Spleen (tissue), 7 donors: ENCODE measurements around the gene CD79A.

Source experiments
- POLR2AphosphoS5 ChIP-seq, 3 donors: sonication (generic); formaldehyde crosslinking; IDR thresholded peaks; one replicate each; pipeline ENCODE4 v1.5.1; 2017; ENCODE audit warnings: antibody characterized with exemption in 3 of 3
- TF ChIP-seq, protein P1 (sequence below), 11 experiments: fragments of 200-600 bp in 7 of 11; fragments of 450-650 bp in 4 of 11; sonication (generic) in 4 of 11; IDR thresholded peaks in 8 of 11; conservative IDR thresholded peaks in 3 of 11; 1 replicate in 7 of 11; 2 replicates in 4 of 11; pipeline versions ENCODE4 v1.4.0 to v1.8.0; 2016 to 2021; ENCODE audit warnings: antibody characterized with exemption in 11 of 11, inconsistent platforms in 4 of 11, mild to moderate bottlenecking in 1 of 11
- donor health status: DM: no; HTN: no; CAD: no; lungs with moderate emphysema.
- donor health status: DM: no; HTN: no; CAD: no.
- donor health status: DM: no; HTN: no; CAD: no.

GRCh38 chr19:41889896-41890295 is 12.8 kb downstream of the CD79A start:
- TF ChIP-seq, protein P1, sequence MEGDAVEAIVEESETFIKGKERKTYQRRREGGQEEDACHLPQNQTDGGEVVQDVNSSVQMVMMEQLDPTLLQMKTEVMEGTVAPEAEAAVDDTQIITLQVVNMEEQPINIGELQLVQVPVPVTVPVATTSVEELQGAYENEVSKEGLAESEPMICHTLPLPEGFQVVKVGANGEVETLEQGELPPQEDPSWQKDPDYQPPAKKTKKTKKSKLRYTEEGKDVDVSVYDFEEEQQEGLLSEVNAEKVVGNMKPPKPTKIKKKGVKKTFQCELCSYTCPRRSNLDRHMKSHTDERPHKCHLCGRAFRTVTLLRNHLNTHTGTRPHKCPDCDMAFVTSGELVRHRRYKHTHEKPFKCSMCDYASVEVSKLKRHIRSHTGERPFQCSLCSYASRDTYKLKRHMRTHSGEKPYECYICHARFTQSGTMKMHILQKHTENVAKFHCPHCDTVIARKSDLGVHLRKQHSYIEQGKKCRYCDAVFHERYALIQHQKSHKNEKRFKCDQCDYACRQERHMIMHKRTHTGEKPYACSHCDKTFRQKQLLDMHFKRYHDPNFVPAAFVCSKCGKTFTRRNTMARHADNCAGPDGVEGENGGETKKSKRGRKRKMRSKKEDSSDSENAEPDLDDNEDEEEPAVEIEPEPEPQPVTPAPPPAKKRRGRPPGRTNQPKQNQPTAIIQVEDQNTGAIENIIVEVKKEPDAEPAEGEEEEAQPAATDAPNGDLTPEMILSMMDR (IDR thresholded peaks at IDR 0.05 in 8 of 11, conservative IDR thresholded peaks at IDR 0.05 in 3 of 11) = no peak
- TF ChIP-seq POLR2AphosphoS5 (IDR thresholded peaks at IDR 0.05) = peak in 1 of 3 donors; percentile 3
